ENCODE data around the gene LCN2. TPM values are rescaled to one million over a fixed set of nuclear protein-coding genes. Genes with fewer than 3 reads are reported as not detected.

Gene LCN2
- total RNA-seq, 1 experiment from 2014 or later, result 1.3 TPM

DNA sequence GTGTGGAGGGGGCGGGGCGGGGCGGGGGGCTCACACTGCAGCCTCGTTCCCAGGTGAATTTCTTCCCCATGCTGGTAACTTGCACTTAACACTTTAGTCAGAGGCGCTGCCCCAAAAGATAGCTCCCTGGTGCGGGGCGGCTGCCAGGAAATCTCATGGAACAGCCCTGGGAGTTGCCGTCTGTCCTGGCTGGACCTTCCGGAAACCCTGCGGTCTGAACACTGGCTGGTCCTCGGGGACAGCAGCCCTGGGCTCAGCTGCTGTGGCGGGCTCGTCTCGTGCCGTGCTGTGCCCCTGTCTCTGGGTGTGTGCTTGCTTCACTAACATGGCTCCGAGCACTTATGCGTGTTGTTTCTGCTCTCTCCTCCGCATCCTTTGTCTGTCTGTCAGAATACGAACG, 47.6 kb upstream of the LCN2 start (continued):
- TF ChIP-seq ZNF512 (CRISPR knock-in tag; IDR thresholded peaks at IDR 0.05; ENCODE audit: borderline replicate concordance) (no peak), TEAD4 (CRISPR knock-in tag; IDR thresholded peaks at IDR 0.05) (no peak), E2F4 (CRISPR knock-in tag; IDR thresholded peaks at IDR 0.05; ENCODE audit: borderline replicate concordance, low read depth) (no peak), ATF3 (CRISPR knock-in tag; conservative IDR thresholded peaks at IDR 0.05) (no peak), TP53 (CRISPR knock-in tag; IDR thresholded peaks at IDR 0.05) (no peak)

DNA sequence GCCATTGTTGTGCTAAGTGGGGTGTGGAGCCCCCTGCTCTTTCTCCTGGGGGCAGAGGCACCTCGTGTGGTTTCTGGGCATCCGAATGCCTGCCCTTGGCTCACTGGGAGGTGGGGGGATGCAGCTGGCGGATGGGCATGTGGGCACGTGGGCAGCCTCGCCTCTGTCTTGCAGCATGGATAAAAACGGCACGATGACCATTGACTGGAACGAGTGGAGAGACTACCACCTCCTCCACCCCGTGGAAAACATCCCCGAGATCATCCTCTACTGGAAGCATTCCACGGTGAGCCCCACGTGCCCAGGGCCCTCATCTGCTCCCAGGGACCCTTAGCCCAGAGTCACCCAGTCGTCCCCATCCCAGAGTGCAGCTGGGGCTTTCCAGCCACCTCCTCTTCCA, 47.1 kb upstream of the LCN2 start:
- Mint-ChIP-seq H3K27me3 (ENCODE audit: low read depth) (no peaks in the 10 kb centered on the region), H3K4me1 (peaks cover 46% of the 10 kb centered on the region), H3K27ac (peak overlapping the region; percentile 72; the same call in 1 of the 2 replicates), H3K4me3 (no peak overlapping the region; the same call in 1 of the 2 replicates), H3K36me3 (peaks cover 46% of the 10 kb centered on the region), H3K9me3 (no peaks in the 10 kb centered on the region)
- DNase-seq (ENCODE audit: low spot score), result no peak
- POLR2A ChIA-PET, result no interaction called here
- TF ChIP-seq STAT6 (CRISPR knock-in tag; conservative IDR thresholded peaks at IDR 0.05; ENCODE audit: low read depth), result no peak
- TF ChIP-seq ZNF671 (CRISPR knock-in tag; IDR thresholded peaks at IDR 0.05), result no peak
- TF ChIP-seq CREM (CRISPR knock-in tag; IDR thresholded peaks at IDR 0.05), result no peak
- no peak for TF ChIP-seq ETV6 (CRISPR knock-in tag; IDR thresholded peaks at IDR 0.05)
- TF ChIP-seq SOX15 (CRISPR knock-in tag; IDR thresholded peaks at IDR 0.05), result no peak
- TF ChIP-seq ARID4B (CRISPR knock-in tag; IDR thresholded peaks at IDR 0.05; ENCODE audit: borderline replicate concordance), result no peak
- TF ChIP-seq FOXJ3 (CRISPR knock-in tag; IDR thresholded peaks at IDR 0.05; ENCODE audit: borderline replicate concordance), result no peak
- ATAC-seq, result no peak
- CTCF ChIA-PET, result interaction anchor here (1.2 to 1.6 kb wide), 4 partner anchors 8 to 158 kb away, joined by 3 to 12 read pairs (median 6); no protein-coding TSS in a partner anchor

Data from WTC11 (cell line).